Vagina (tissue), 2 donors: ENCODE results near the gene VAV3.

ENCODE experiments used
- CTCF ChIP-seq, 3 experiments: fragments of 450-650 bp in 2 of 3; fragments of 200-600 bp in 1 of 3; sonication (generic) in 1 of 3; IDR thresholded peaks; one replicate each; pipeline ENCODE4 v1.5.1; 2017 to 2019; ENCODE audit warnings: antibody characterized with exemption in 3 of 3, mild to moderate bottlenecking in 2 of 3, moderate library complexity in 2 of 3
- POLR2A ChIP-seq, 2 donors: fragments of 450-650 bp; IDR thresholded peaks; one replicate each; pipeline ENCODE4 v1.6.1; 2017; ENCODE audit warnings: antibody characterized with exemption in 2 of 2, mild to moderate bottlenecking in 2 of 2, moderate library complexity in 2 of 2
- POLR2AphosphoS5 ChIP-seq, 2 donors: sonication (generic); formaldehyde crosslinking; IDR thresholded peaks; one replicate each; pipeline ENCODE4 v1.9.0; 2017; ENCODE audit warnings: antibody characterized with exemption in 2 of 2, mild to moderate bottlenecking in 2 of 2, low read depth in 1 of 2; ENCODE audit not compliant: insufficient read depth in 1 of 2

- TF ChIP-seq CTCF (IDR thresholded peaks at IDR 0.05): no peak
- no peak for TF ChIP-seq POLR2AphosphoS5 (IDR thresholded peaks at IDR 0.05; ENCODE audit: insufficient read depth in 1 of 2, low read depth in 1 of 2)
- no peak for TF ChIP-seq POLR2A (IDR thresholded peaks at IDR 0.05)
Measured at GRCh38 chr1:107590900-107591622, 373.9 kb downstream of the VAV3 start.
